ENCODE measurements around the gene TMC8.
"Not testable (repeated sequence)": the region's sequence is repeated elsewhere in the genome, so short reads cannot be mapped to it uniquely, and the experiment has no call there.

TMC8 gene

GRCh38 chr17:78134899-78135385 is 4.4 kb downstream of the TMC8 start:
- Mint-ChIP-seq H3K27ac (peak overlapping the region; percentile 23), H3K9me3 (no peaks in the 10 kb centered on the region), H3K36me3 (peaks cover 7% of the 10 kb centered on the region), H3K4me3 (no peak overlapping the region), H3K4me1 (peaks cover 77% of the 10 kb centered on the region), H3K27me3 (no peaks in the 10 kb centered on the region)

DNA sequence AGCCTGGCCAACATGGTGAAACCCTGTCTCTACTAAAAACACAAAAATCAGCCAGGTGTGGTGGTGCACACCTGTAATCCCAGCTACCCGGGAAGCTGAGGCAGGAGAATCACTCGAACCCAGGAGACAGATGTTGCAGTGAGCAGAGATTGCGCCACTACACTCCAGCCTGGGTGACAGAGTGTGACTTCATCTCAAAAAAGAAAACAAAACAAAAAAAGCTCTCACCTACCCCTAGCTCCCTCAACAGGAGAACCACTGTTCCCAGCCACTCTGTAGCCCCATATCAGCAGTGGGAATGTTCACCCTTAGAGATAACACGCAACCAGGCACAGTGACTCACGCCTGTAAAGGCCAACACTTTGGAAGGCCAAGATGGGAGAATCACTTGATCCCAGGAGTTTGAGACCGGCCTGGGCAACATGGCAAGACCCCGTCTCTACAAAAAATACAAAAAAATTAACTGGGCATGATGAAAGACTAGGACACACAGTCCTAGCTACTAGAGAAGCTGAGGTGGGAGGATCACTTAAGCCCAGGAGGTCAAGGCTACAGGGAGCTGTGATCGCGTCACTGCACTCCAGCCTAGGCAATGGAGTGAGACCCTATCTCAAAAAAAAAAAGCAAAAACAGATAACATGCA is 5.4 kb downstream of the TMC8 start:
- peak overlapping the region; percentile 39 for H3K4me3 Mint-ChIP-seq
- H3K27ac Mint-ChIP-seq: peak overlapping the region; percentile 3
- H3K36me3 Mint-ChIP-seq: peaks cover 7% of the 10 kb centered on the region
- peaks cover 72% of the 10 kb centered on the region for H3K4me1 Mint-ChIP-seq
- H3K27me3 Mint-ChIP-seq: no peaks in the 10 kb centered on the region
- H3K9me3 Mint-ChIP-seq: no peaks in the 10 kb centered on the region

DNA sequence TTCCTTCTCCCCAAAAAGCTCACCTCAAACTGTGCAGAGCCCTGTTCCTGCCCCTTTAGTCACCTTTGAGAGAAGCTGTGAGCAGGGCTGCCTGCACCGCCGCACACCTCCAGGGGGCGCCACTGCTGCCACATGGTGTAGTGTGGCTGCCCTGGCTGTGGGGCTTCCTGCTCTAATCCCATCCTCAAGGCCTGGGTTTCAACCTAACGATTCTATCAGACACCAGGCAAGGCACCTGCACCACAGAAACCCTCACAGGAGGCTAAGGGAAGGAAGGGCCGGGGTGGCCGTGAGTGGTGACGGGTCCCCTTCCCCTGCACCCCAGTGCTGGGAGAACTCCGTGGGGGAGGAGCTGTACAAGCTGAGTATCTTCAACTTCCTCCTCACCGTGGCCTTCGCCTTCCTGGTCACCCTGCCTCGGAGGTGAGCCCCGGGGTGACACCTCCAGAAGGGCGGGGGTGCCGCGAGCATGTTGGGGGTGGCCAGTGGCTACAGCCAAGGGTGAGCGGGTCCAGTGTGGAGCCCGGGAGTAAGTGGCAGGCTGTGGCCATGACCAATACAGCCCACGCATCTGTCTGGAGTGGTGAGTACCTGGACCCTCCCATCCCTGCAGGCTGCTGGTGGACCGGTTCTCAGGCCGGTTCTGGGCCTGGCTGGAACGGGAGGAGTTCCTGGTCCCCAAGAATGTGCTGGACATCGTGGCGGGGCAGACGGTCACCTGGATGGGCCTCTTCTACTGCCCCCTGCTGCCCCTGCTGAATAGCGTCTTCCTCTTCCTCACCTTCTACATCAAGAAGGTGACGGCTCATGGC is 7.0 kb downstream of the TMC8 start:
- Mint-ChIP-seq H3K4me1 (peaks cover 82% of the 10 kb centered on the region), H3K27ac (peak overlapping the region; percentile 51), H3K4me3 (no peak overlapping the region), H3K9me3 (no peaks in the 10 kb centered on the region), H3K27me3 (no peaks in the 10 kb centered on the region), H3K36me3 (peaks cover 7% of the 10 kb centered on the region)

- Mint-ChIP-seq H3K27ac (peak overlapping the region; percentile 59), H3K4me1 (peaks cover 79% of the 10 kb centered on the region), H3K9me3 (no peaks in the 10 kb centered on the region), H3K36me3 (peaks cover 7% of the 10 kb centered on the region), H3K4me3 (no peak overlapping the region), H3K27me3 (no peaks in the 10 kb centered on the region)
Measured at GRCh38 chr17:78138204-78139060, 7.9 kb downstream of the TMC8 start.

- H3K4me1 Mint-ChIP-seq: peaks cover 76% of the 10 kb centered on the region
- not testable (repeated sequence) for H3K36me3 Mint-ChIP-seq, H3K27me3 Mint-ChIP-seq, H3K4me3 Mint-ChIP-seq, H3K9me3 Mint-ChIP-seq
- H3K27ac Mint-ChIP-seq: peak overlapping the region; percentile 87
Measured at GRCh38 chr17:78139861-78140168, 9.2 kb downstream of the TMC8 start.

DNA sequence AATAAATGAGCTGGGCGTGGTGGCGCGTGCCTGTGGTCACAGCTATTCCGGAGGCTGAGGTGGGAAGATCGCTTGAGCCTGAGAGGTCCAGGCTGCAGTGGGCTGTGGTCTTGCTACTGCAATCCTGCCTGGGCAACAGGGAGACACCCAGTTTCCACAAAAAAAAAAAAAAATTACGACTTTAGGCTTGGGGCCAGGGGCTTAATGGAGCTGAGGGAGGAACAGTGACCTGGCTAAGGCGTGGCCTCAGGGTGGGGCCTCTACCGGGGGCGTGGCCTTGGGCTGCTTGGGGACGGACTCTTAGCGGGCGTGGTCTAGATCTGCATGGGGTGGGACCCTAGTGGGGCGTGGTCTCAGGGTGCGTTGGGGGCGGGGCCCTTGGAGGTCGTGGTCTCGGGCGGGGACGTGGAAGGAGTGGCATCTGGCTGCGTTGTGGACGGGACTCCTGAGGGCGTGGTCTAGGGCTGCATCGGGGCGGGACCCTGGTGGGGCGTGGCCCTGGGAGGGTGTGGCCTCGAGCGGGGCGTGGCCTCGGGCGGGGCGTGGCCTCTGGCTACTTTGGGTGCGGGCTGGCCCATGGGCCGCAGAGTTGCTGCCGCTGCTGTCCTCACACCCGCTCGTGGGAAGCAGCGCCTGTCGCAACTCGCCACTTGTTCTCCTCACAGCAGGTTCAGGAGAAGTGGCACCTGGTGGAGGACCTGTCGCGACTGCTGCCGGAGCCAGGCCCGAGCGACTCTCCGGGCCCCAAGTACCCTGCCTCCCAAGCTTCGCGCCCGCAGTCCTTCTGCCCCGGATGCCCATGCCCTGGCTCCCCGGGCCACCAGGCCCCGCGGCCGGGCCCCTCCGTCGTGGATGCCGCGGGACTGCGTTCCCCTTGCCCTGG is 9.8 kb downstream of the TMC8 start:
- Mint-ChIP-seq H3K27ac (peak overlapping the region; percentile 87), H3K4me1 (peaks cover 74% of the 10 kb centered on the region), H3K4me3 (peak overlapping the region; percentile 42), H3K27me3 (no peaks in the 10 kb centered on the region), H3K36me3 (peaks cover 5% of the 10 kb centered on the region), H3K9me3 (no peaks in the 10 kb centered on the region)

GRCh38 chr17:78141437-78142118 is 11.0 kb downstream of the TMC8 start:
- Mint-ChIP-seq H3K27ac (peak overlapping the region; percentile 70), H3K9me3 (no peaks in the 10 kb centered on the region), H3K36me3 (no peaks in the 10 kb centered on the region), H3K4me1 (peaks cover 63% of the 10 kb centered on the region), H3K27me3 (no peaks in the 10 kb centered on the region), H3K4me3 (no peak overlapping the region)

- H3K4me1 Mint-ChIP-seq: peaks cover 56% of the 10 kb centered on the region
- H3K4me3 Mint-ChIP-seq: no peak overlapping the region
- no peaks in the 10 kb centered on the region for H3K27me3 Mint-ChIP-seq
- no peaks in the 10 kb centered on the region for H3K36me3 Mint-ChIP-seq
- H3K27ac Mint-ChIP-seq: peak overlapping the region; percentile 12
- no peaks in the 10 kb centered on the region for H3K9me3 Mint-ChIP-seq
Measured at GRCh38 chr17:78142119-78142861, 11.7 kb downstream of the TMC8 start.

DNA sequence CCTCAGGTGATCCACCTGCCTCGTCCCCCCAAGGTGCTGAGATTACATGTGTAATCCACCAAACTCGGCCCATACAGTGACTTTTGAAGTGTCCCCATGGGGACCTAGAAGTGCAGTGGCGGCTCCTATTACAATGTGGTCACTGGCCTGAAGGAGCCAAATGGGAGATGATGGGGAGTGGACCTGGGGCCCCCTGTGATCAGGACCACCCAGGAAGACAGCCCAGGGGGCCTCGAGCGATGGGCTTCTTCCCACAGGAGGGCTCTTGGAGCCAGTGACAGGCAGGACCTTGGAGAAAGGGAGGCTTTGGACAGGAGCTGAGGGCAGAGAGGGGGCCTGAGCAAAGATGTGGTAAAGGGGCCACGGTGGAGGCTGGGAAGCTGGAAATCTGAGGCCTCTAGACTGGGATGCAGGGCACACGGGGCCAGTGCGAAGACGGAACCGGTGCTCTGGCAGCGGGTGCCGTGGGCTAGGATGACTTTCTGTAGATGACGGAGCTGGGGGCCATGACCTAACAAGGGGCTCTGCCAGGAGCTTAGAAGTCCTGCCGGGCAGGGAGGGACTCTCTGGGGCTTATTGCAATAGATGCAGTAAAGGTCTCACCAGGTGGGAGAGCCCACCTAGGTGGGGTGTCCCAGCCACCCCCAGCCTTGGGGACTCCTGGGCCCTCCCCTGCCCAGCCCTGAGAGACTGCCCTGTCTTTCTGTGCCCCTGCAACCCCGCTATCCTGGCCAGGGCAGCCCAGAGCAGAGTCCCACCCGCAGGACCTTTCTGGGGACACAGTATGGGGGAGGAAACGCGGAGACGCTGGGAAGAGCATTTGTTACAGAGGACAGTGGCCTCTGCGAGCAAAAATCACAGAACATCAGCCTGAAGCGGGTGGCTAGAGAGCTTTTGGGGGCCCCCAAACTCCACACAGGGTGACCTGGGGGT is 12.9 kb downstream of the TMC8 start:
- Mint-ChIP-seq H3K4me3 (no peak overlapping the region), H3K9me3 (no peaks in the 10 kb centered on the region), H3K36me3 (no peaks in the 10 kb centered on the region), H3K4me1 (peaks cover 55% of the 10 kb centered on the region), H3K27ac (peak overlapping the region; percentile 17), H3K27me3 (no peaks in the 10 kb centered on the region)

DNA sequence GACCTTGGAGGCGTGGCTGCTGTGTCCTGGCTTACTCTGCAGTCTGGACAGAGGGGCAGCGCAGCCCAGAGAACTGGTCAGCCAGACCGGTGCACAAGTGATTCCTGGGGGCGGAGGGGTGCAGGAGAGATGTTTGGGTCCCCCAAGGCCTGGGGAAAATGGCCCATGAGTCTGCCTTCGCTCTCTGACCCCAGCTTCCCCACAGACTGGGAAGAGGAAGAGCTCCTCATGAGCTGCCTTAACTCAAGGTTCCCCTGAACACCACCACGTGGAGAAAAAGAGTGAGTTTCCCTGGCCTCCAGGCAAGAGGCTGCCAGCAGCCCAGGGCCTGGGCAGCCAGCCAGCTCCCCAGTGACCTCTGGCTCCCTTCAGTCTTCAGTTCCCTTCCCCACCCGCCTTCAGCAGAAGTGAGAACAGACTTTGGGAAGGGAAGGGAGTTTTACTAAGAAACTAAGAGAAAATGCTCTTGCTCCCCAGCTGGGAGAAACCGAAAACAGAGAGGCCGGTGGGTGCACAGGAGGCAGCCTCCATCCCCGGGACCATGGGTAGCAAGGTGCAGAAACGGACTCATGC is 13.7 kb downstream of the TMC8 start:
- no peaks in the 10 kb centered on the region for H3K36me3 Mint-ChIP-seq
- no peaks in the 10 kb centered on the region for H3K9me3 Mint-ChIP-seq
- H3K4me1 Mint-ChIP-seq: peaks cover 50% of the 10 kb centered on the region
- H3K27ac Mint-ChIP-seq: peak overlapping the region; percentile 17
- H3K4me3 Mint-ChIP-seq: no peak overlapping the region
- H3K27me3 Mint-ChIP-seq: no peaks in the 10 kb centered on the region

DNA sequence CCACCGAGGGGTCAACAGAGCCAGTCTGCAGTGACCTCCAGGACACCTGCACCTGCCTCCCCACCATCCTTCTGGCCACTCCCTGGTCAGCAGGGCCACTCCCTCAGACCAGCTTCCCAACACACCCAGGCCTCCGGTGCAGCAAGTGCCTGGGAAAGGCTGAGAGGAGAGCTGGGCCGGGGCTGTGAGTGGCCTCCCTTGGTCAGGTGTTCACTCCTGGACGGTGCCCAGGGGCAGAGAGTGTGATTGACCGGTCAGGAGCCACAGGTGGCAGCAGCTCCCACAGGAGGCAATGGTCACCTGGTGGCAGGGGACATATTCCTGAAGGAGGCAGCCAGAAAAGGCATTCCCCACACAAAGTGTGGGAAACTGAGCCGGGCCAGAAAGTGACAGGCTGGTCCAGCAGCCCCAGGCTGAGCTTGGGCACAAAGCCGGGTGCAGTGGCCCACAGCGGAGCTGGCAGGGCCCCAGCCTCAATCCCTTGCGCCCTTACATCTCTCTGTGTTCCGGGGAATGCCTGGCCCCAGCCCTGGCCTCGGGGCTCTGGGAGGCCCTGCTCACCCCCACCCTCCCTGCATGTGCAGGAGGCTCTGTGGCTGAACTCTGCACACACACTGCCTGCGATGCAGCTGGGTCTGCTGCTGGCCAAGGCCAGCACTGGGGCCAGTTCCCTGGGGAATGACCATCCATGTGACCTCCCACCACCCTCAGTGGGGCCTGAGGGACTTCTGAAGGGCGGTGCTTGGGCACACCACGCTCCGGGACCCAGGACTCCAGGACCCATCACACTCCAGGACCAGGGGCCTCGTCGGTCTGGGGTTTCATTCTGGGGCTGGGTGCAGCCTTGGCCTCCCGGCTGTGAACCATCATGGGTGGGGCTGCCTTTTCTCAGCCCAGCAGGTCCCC is 14.4 kb downstream of the TMC8 start:
- peaks cover 45% of the 10 kb centered on the region for H3K4me1 Mint-ChIP-seq
- H3K27ac Mint-ChIP-seq: no peak overlapping the region
- no peak overlapping the region for H3K4me3 Mint-ChIP-seq

GRCh38 chr17:78146471-78146869 is 15.9 kb downstream of the TMC8 start:
- H3K9me3 Mint-ChIP-seq: no peaks in the 10 kb centered on the region
- H3K4me1 Mint-ChIP-seq: peaks cover 36% of the 10 kb centered on the region
- no peak overlapping the region for H3K4me3 Mint-ChIP-seq
- no peaks in the 10 kb centered on the region for H3K36me3 Mint-ChIP-seq
- no peaks in the 10 kb centered on the region for H3K27me3 Mint-ChIP-seq
- no peak overlapping the region for H3K27ac Mint-ChIP-seq

More for the DNA sequence above, 14.4 kb downstream of the TMC8 start:
- Mint-ChIP-seq H3K9me3 (no peaks in the 10 kb centered on the region), H3K36me3 (no peaks in the 10 kb centered on the region), H3K27me3 (no peaks in the 10 kb centered on the region)

All from activated naive CD4-positive, alpha-beta T cell treated with anti-CD3 and anti-CD28 coated beads, Interleukin-2, amount 50 U/mL, for 24 hours (primary cell).